Breast epithelium (tissue), 4 donors: ENCODE results near the gene ANKRD1. TPM values are rescaled to one million over a fixed set of nuclear protein-coding genes. Genes with fewer than 3 reads are reported as not detected.

ENCODE experiments used
- DNase-seq, 2 donors: peaks; one replicate each; pipeline ENCODE4 v3.0.0-alpha.2; 2019; ENCODE audit warnings: low spot score in 2 of 2
- H3K27ac ChIP-seq, 2 donors: fragments of 200-600 bp; sonication (generic) in 1 of 2; one replicate each; pipeline ENCODE4 v1.5.1; 2016 to 2019; ENCODE audit warnings: mild to moderate bottlenecking in 1 of 2
- H3K27me3 ChIP-seq, 2 donors: fragments of 200-600 bp; sonication (generic) in 1 of 2; one replicate each; pipeline versions ENCODE4 v1.5.1 to v1.6.0; 2017 to 2019; ENCODE audit warnings: control low read depth in 1 of 2, mild to moderate bottlenecking in 1 of 2
- H3K36me3 ChIP-seq: fragments of 200-600 bp; one replicate; pipeline ENCODE4 v1.5.1; 2019
- H3K4me1 ChIP-seq, 2 donors: fragments of 200-600 bp; sonication (generic); one replicate each; pipeline ENCODE4 v1.5.1; 2016 to 2019; ENCODE audit warnings: control low read depth in 1 of 2
- H3K4me3 ChIP-seq, 3 donors: fragments of 200-600 bp; sonication (generic); 1 replicate in 2 of 3; 2 replicates in 1 of 3; pipeline ENCODE4 v1.5.1; 2016 to 2019; ENCODE audit warnings: mild to moderate bottlenecking in 3 of 3, moderate library complexity in 2 of 3
- H3K9me3 ChIP-seq, 2 donors: fragments of 200-600 bp; sonication (generic) in 1 of 2; one replicate each; pipeline ENCODE4 v1.5.1; 2016 to 2019; ENCODE audit warnings: control low read depth in 1 of 2
- CTCF ChIP-seq, 3 donors: fragments of 450-650 bp; IDR thresholded peaks; one replicate each; pipeline ENCODE4 v1.5.1; 2016 to 2017; ENCODE audit warnings: antibody characterized with exemption in 3 of 3, mild to moderate bottlenecking in 3 of 3, moderate library complexity in 3 of 3
- POLR2A ChIP-seq: fragments of 450-650 bp; IDR thresholded peaks from one replicate; pipeline ENCODE4 v1.6.1; 2016; ENCODE audit warnings: antibody characterized with exemption, mild to moderate bottlenecking, moderate library complexity
- POLR2AphosphoS5 ChIP-seq, 3 donors: sonication (generic); formaldehyde crosslinking; IDR thresholded peaks; one replicate each; pipeline ENCODE4 v1.6.1; 2017; ENCODE audit warnings: antibody characterized with exemption in 3 of 3
- intact Hi-C: fragments of 100-400 bp; cut with DNase I; formaldehyde crosslinking; loops from one replicate; pipeline ENCODE4 v1.15.1; 2023; ENCODE audit warnings: low total_unique reads
- total RNA-seq, 3 donors: library from RNA; depleted of rRNA; stranded (reverse); fragments of >200 nt; gene quantifications; one replicate each; pipeline ENCODE4 v1.1.0, GENCODE V29; 2016

Gene ANKRD1
- total RNA-seq, 3 donors from 2014 or later: 0.32 to 0.66 TPM; not detected in 1

- no peaks in the 10 kb centered on the region for H3K27me3 ChIP-seq
- DNase-seq: no peak
- TF ChIP-seq POLR2AphosphoS5 (IDR thresholded peaks at IDR 0.05) (no peak), POLR2A (no peak), CTCF (IDR thresholded peaks at IDR 0.05) (no peak)
- intact Hi-C loops: no loop called here
- H3K4me1 ChIP-seq: no peaks in the 10 kb centered on the region
- no peak overlapping the region for H3K27ac ChIP-seq
- peaks cover 3% of the 10 kb centered on the region for H3K36me3 ChIP-seq
- no peaks in the 10 kb centered on the region for H3K9me3 ChIP-seq
- H3K4me3 ChIP-seq: no peak overlapping the region
These were observed 30.5 kb downstream of the ANKRD1 start for GRCh38 chr10:90890347-90890746.

- Histone ChIP-seq H3K4me1 (no peaks in the 10 kb centered on the region), H3K9me3 (no peaks in the 10 kb centered on the region), H3K27me3 (no peaks in the 10 kb centered on the region), H3K4me3 (no peak overlapping the region), H3K36me3 (no peaks in the 10 kb centered on the region), H3K27ac (no peak overlapping the region)
- TF ChIP-seq CTCF (IDR thresholded peaks at IDR 0.05) (no peak), POLR2A (no peak), POLR2AphosphoS5 (IDR thresholded peaks at IDR 0.05) (no peak)
- intact Hi-C loops: no loop called here
- DNase-seq: no peak
These were observed 31.3 kb downstream of the ANKRD1 start for GRCh38 chr10:90889636-90890035.

- Histone ChIP-seq H3K27ac (no peak overlapping the region), H3K36me3 (no peaks in the 10 kb centered on the region), H3K4me1 (no peaks in the 10 kb centered on the region), H3K27me3 (no peaks in the 10 kb centered on the region), H3K9me3 (no peaks in the 10 kb centered on the region), H3K4me3 (no peak overlapping the region)
- TF ChIP-seq CTCF (IDR thresholded peaks at IDR 0.05) (no peak), POLR2A (no peak), POLR2AphosphoS5 (IDR thresholded peaks at IDR 0.05) (no peak)
- intact Hi-C loops: no loop called here
- DNase-seq: no peak
These were observed 32.5 kb downstream of the ANKRD1 start for GRCh38 chr10:90888387-90888786.

GRCh38 chr10:90887555-90887954, 33.3 kb downstream of the ANKRD1 start:
- DNase-seq: no peak
- no peaks in the 10 kb centered on the region for H3K27me3 ChIP-seq
- no peaks in the 10 kb centered on the region for H3K36me3 ChIP-seq
- H3K4me3 ChIP-seq: no peak overlapping the region
- H3K9me3 ChIP-seq: no peaks in the 10 kb centered on the region
- H3K4me1 ChIP-seq: no peaks in the 10 kb centered on the region
- TF ChIP-seq POLR2AphosphoS5 (IDR thresholded peaks at IDR 0.05) (no peak), CTCF (IDR thresholded peaks at IDR 0.05) (no peak), POLR2A (no peak)
- no peak overlapping the region for H3K27ac ChIP-seq
- intact Hi-C loops: no loop called here

GRCh38 chr10:90885176-90885575, 35.7 kb downstream of the ANKRD1 start:
- Histone ChIP-seq H3K4me1 (no peaks in the 10 kb centered on the region), H3K27ac (no peak overlapping the region), H3K36me3 (no peaks in the 10 kb centered on the region), H3K27me3 (no peaks in the 10 kb centered on the region), H3K4me3 (no peak overlapping the region), H3K9me3 (no peaks in the 10 kb centered on the region)
- DNase-seq: no peak
- intact Hi-C loops: no loop called here
- TF ChIP-seq POLR2A (no peak), CTCF (IDR thresholded peaks at IDR 0.05) (no peak), POLR2AphosphoS5 (IDR thresholded peaks at IDR 0.05) (no peak)
